Measurements from ENCODE around the gene PTTG1.

PTTG1 gene

DNA sequence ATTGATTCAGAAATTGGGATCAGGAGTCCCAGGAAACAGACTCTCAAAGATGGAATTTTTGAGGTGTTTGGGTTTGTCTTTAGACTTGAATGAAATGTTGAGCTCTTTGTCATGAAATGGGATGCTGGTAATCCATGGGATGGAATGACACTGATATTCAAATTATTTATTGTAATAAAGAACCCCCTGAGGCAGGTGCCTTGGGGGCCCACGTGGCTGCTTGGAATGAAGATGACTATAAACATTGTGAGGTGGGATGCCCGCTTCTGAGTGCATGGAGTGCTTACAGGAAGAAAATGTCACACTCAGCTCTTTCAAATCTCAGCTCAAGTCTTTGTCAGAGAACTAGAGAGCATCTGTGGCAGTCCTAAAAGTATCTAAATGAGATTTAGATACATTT is 41.6 kb upstream of the PTTG1 start:
- DNase-seq (ENCODE audit: low read depth): no peak
- H3K4me3 ChIP-seq (ENCODE audit: low read depth, low read length): no peak overlapping the region
- TF ChIP-seq, protein P1, sequence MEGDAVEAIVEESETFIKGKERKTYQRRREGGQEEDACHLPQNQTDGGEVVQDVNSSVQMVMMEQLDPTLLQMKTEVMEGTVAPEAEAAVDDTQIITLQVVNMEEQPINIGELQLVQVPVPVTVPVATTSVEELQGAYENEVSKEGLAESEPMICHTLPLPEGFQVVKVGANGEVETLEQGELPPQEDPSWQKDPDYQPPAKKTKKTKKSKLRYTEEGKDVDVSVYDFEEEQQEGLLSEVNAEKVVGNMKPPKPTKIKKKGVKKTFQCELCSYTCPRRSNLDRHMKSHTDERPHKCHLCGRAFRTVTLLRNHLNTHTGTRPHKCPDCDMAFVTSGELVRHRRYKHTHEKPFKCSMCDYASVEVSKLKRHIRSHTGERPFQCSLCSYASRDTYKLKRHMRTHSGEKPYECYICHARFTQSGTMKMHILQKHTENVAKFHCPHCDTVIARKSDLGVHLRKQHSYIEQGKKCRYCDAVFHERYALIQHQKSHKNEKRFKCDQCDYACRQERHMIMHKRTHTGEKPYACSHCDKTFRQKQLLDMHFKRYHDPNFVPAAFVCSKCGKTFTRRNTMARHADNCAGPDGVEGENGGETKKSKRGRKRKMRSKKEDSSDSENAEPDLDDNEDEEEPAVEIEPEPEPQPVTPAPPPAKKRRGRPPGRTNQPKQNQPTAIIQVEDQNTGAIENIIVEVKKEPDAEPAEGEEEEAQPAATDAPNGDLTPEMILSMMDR (conservative IDR thresholded peaks at IDR 0.05; ENCODE audit: low read depth, low read length): no peak

DNA sequence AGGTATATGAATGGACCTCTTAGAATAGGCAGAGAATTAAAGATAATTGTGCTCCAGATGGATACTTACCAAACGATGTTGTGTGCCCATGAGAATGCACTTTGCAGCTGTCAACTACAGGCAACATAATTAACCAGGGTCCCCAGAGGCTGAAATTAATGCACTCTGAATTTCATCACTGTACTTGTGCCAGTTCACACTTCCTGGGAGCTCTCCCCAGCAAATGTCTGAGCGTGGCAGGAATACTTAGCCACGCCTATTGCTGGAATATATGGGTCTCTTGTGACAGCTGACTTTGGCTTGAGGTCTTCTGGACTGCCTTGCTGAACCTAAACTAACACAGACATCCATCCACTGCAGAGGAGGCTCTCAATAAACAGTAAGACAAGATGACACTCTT is 39.3 kb upstream of the PTTG1 start:
- TF ChIP-seq, protein P1 (conservative IDR thresholded peaks at IDR 0.05; ENCODE audit: low read depth, low read length): no peak
- H3K4me3 ChIP-seq (ENCODE audit: low read depth, low read length): no peak overlapping the region
- no peak for DNase-seq (ENCODE audit: low read depth)

DNA sequence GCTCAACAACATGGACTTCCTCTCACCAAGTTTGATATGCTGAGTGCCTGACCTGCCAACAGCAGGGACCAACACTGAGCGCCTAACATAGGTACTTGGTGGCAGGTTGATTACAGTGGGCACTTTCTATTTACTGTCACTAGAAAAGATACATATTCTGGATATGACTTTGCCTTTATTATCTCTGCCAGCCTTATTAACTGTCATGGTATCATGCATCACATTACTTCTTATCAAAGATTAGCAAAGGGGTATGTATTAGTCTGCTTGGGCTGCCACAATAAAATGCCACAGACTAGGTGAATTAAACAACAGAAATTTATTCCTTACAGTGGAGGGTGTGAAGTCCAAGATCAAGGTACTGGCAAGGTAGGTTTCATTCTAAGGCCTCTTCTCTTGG is 37.0 kb upstream of the PTTG1 start:
- H3K4me3 ChIP-seq (ENCODE audit: low read depth, low read length): no peak overlapping the region
- TF ChIP-seq, protein P1 (conservative IDR thresholded peaks at IDR 0.05; ENCODE audit: low read depth, low read length): no peak
- no peak for DNase-seq (ENCODE audit: low read depth)

DNA sequence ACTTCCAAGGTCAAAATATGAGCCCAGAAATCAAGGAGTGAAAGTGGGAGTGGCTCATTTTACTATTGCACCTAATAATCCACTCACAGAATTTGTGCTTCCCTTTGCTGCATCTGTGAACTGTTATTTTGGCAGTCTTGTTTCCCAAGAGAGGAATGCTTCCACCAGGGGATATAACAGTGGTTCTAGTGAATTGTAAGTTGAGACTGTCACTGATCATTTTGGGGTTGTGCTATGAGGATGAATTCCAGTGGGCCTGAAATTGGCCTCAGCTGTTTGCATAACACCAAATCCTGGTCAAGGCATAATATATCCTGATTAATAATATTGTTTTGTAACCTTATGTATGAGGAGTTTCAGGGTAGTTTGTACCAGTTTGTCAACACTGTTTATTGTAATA is 36.2 kb upstream of the PTTG1 start:
- TF ChIP-seq, protein P1 (conservative IDR thresholded peaks at IDR 0.05; ENCODE audit: low read depth, low read length): no peak
- no peak overlapping the region for H3K4me3 ChIP-seq (ENCODE audit: low read depth, low read length)
- no peak for DNase-seq (ENCODE audit: low read depth)

DNA sequence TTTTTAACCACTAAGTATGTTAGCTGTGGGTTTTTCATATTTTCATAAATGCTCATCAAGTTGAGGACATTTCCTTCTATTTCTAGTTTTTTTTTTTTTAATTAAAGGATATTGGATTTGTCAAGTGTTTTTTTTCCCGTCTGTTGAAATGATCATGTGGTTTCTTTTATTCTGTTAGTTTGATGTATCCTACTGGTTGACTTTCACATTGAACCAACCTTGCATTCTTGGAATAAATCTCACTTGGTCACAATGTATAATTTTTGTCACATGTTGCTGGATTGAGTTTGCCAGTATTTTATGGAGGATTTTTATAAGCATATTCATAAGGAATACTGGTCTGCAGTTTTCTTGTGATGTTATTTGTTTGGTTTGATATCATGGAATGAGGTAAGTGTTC is 34.2 kb upstream of the PTTG1 start:
- no peak for DNase-seq (ENCODE audit: low read depth)
- H3K4me3 ChIP-seq (ENCODE audit: low read depth, low read length): no peak overlapping the region
- TF ChIP-seq, protein P1 (conservative IDR thresholded peaks at IDR 0.05; ENCODE audit: low read depth, low read length): no peak

DNA sequence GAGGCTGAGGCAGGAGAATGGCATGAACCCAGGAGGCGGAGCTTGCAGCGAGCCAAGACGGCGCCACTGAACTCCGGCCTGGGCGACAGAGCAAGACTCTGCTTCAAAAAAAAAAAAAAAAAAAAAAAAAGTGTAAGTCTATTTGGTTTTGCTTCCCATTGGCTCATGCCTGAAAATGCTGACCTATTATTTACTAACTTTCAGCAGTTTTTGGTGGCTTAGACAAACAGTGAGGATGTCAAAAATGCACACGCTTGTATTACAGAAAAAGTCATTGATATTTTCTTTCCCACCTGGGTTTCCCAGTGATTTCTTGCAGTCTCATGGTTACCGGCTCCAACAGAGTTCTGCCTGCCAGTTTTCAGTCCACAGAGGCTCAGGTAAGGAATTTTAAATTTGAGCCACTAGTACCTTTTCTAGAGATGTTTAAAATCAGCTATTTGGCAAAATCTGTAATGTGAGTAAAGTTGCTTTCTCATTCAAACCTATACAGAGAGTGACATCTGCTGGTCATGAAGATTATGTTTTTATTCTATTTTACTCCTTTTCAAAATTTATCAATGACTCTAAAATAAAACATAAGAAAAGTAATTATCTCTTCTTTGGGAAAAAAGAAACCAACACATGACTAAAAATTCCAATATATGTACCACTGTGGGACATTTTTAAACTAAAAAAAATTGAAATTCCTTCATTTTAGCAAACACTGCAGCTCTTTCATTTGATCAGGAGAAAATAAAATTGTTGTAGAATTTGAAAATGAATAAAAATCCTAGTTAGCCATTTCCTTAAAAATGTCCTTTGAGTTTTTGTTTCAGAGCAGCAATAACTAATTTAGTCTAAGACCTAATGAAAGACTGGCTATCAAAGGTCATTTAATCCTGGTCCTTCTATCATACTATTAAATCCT is 30.6 kb upstream of the PTTG1 start:
- no peak overlapping the region for H3K4me3 ChIP-seq (ENCODE audit: low read depth, low read length)
- TF ChIP-seq, protein P1 (conservative IDR thresholded peaks at IDR 0.05; ENCODE audit: low read depth, low read length): peak; percentile 54
- DNase-seq (ENCODE audit: low read depth): peak; percentile 51

DNA sequence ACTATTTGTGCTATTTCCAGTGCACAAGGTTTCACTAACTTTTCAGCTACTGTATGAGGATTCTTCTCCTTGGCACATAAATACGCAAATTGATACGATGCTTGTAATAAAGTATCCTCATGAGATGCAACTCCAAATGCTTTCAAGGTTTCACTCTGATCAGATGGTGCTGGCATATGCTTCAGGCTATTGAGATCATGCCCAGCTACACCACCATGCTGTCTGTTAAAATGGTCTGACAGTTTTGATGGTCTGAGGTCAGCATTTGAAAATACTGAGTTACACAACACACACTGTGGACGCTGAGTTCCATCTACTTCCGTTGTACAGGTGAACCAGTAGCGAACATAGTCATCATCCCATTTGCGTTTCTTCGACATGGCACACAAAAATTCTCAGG is 26.5 kb upstream of the PTTG1 start:
- H3K4me3 ChIP-seq (ENCODE audit: low read depth, low read length): no peak overlapping the region
- no peak for DNase-seq (ENCODE audit: low read depth)
- TF ChIP-seq, protein P1 (conservative IDR thresholded peaks at IDR 0.05; ENCODE audit: low read depth, low read length): no peak

Data from choroid plexus epithelial cell (primary cell).